Measurements from ENCODE around the gene KRTAP10-12. TPM values are rescaled to one million over a fixed set of nuclear protein-coding genes. Genes with fewer than 3 reads are reported as not detected.
"Not testable (repeated sequence)": the region's sequence is repeated elsewhere in the genome, so short reads cannot be mapped to it uniquely, and the experiment has no call there.

Gene KRTAP10-12, protein sequence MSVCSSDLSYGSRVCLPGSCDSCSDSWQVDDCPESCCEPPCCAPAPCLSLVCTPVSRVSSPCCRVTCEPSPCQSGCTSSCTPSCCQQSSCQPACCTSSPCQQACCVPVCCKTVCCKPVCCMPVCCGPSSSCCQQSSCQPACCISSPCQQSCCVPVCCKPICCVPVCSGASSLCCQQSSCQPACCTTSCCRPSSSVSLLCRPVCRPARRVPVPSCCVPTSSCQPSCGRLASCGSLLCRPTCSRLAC
- total RNA-seq, result not detected

DNA sequence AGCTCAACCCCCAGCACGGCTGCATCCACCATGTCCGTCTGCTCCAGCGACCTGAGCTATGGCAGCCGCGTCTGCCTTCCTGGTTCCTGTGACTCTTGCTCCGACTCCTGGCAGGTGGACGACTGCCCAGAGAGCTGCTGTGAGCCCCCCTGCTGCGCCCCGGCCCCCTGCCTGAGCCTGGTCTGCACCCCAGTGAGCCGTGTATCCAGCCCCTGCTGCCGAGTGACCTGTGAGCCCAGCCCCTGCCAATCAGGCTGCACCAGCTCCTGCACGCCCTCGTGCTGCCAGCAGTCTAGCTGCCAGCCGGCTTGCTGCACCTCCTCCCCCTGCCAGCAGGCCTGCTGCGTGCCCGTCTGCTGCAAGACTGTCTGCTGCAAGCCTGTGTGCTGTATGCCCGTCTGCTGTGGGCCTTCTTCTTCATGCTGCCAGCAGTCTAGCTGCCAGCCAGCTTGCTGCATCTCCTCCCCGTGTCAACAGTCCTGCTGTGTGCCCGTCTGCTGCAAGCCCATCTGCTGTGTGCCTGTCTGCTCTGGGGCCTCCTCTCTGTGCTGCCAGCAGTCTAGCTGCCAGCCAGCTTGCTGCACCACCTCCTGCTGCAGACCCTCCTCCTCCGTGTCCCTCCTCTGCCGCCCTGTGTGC is at the start of gene KRTAP10-12:
Gene KRTAP10-12, plus strand, starts transcription at position 1 of the 639 bp plus-strand sequence. Its CDS starts 30 bp downstream, at position 31.
- not testable (repeated sequence) for DNase-seq

DNA sequence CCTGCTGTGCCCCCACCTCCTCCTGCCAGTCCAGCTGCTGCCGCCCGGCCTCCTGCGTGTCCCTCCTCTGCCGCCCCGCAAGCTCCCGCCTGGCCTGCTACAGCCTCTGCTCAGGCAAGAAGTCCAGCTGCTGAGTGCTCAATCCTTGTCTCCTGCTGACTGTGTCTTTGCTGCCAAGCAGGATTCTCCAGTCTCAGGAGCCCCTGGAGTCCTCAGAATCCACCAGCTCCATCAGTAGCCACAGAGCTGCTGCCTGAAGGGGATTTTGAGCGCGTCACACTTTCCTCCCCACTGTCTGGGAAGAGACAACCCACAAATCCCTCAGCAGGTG is 49.8 kb upstream of the KRTAP10-12 start:
- no peak for DNase-seq

DNA sequence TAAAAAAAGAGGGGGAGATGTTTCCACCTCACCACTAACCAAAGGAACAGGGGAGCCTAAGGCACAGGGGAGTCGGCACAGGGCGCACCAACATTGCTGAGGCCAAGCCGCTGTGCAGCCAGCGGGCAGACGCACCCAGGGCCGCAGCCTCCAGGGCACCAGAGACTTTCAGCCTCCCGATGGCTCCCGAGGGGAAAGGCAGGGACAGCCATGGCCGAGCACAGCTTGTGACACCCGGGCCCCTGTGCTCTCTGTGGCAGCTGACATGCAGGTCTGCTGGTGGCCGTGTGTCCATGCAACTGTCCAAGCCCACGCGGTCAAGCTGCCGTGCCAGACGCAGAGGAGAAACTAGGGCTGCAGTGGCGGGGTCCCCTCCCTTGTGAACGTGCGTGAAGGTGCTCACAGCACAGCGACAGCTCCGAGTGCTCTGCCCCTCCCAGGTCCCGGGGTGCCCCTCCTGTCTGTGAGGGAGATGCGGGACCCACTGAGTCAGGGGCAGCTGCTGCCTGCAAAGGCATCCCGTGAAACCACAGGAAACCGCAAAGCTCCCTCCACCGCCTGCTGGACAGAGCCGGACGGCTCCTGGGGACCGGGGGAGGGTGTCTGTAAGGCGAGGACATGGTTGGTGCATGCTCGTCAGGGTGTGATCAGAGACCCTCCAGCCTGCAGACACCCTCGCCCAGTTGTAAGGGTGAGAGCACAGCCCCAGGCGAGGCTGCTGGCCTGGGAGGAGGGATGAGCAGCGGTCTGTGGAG is 48.2 kb upstream of the KRTAP10-12 start:
- DNase-seq, result no peak

DNA sequence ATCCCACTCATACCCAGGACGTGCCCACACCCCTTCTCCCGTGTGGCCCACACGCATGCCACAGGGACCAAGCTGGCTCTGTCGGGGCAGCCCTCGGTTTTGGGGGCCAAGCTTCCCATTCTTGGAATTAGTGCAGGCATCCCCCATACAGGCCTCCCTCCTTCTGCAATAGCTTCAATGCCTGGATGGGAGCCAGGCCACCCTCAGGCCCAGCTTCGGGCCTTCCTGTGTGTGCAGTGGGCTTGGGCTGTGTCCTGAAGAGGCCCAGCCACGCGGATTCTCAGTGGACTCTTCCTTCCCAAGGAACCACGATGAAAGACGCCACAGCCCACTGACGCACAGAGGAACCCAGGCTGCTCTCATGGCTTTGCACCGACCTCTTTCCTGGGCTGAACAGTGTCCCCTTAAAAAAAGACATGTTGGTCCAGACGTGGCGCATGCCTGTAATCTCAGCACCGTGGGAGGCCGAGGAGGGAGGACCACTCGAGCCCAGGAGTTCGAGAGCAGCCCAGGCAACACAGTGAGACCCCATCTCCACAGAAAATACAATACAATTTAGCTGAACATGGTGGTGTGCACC is 47.4 kb upstream of the KRTAP10-12 start:
- DNase-seq, result no peak

DNA sequence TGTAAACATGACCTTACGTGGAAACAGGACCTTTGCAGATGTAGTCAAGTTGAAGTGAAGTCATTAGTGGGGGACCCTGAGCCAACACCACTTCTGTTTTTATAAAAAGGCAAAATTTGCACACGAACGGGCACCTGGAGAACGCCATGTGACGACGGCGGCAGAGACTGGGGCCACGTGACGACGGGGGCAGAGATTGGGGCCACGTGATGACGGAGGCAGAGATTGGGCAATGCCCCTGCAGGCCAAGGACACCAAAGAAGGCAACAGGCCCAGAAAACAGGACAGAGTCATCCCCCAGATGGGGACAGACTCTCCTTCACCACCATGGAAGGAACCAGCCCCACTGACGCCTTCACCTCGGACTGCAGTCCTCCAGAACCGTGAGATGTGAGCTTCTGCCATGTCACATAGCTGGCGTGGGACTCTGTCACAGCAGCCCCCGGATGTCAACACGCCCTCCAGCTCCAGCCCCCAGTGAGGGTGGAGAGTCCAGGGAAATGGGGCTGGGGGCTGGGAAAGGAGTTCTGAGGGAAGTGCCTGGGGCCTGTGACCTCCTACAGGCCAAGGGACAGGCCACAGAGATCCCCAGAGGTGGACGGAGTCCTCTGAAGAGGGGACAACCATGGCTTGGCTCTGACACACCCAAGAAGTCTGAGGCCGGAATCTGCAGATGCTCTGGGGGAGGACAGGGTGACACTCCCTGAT is 46.6 kb upstream of the KRTAP10-12 start:
- no peak for DNase-seq

DNA sequence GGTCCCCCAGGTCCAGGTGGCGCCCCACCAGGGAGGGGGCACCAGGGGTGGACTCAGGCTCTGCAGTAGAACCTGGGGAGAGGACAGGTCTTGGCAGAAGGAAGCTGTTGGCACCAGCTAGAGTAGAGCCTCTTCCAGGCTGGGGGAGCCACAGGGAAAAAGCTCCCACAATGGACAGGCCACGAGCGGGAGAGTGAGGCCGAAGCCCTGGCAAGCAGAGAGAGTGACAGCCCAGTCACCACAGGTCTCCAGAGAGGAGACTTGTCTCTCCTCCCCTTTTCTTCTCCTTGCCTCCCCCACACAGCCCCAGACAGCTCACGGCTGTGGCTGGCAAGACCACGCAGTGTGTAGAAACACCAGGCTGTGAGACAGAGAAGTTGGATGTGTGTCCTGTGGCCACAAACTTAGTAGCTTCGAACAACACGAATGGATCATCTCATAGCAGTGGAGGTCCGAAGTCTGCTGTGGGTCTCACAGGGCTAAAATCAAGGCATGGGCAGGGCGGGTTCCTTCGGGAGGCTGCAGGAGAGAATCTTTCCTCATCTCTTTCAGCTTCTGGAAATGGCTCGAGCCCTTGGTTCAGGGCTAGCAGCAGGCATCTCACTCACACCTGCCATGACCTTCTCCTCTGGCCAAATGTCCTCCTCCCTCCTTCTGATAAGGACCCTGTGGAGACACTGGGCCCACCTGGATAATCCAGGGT is 45.8 kb upstream of the KRTAP10-12 start:
- no peak for DNase-seq

DNA sequence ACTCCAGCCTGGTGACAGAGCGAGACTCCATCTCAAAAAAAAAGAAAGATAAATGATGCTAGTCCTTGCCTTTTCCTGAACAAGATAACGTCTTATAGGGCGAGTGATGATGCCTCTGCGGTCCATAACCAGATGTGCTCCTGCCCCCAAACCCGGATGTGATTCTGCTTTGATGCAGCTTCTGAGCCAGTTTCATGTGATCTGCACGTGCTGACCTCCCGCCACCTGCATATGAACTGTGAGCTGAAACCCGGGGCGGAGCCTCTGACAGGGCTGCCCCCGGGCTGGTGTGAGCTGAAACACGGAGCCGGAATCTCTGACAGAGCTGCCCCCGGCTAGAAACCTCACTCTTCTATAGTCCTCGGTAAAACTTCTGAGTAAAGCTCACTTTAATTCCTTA is 43.8 kb upstream of the KRTAP10-12 start:
- no peak for DNase-seq

DNA sequence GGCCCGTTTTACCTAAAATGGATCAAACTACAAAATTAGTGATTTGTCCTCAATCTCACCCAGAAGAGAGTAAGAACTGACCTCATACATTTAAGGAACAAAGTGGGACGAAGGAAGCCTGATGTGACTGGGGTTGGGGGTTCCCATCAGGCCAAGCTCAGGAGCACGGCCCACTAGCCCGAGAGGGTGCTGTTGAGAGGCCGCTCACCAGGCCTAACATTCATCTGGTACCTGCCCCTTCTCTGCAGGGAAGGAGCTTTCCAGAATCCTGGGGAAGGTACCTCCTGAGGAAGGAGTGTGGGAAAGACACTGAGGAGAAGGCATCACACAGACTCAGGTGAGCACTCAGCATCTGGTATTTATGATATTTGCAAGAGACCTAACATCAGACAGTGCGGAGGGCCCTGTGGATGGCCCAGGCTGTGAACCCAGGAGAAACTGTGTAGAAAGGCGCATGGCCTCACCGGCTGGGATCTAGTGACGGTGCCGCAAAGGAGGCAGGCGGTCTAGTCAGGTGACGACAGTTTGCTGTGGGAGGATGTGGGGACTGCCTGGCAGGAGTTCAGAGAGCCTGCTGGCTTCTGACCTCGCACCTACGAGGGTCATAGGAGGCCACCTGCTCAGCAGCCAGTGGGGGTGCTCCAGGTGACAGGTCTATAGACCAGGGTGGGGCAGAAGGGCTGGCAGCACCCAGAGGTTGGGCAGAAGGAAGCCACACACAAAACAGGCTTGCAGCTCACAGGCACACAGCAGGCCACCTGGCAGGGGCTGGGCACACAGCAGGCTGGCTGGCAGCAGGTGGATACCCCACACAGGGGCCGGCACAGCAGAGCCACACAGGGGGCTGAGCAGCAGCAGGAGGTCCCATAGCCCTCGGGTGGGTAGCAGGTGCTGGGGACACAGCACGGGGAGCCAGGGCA is 43.1 kb upstream of the KRTAP10-12 start:
- DNase-seq, result no peak

DNA sequence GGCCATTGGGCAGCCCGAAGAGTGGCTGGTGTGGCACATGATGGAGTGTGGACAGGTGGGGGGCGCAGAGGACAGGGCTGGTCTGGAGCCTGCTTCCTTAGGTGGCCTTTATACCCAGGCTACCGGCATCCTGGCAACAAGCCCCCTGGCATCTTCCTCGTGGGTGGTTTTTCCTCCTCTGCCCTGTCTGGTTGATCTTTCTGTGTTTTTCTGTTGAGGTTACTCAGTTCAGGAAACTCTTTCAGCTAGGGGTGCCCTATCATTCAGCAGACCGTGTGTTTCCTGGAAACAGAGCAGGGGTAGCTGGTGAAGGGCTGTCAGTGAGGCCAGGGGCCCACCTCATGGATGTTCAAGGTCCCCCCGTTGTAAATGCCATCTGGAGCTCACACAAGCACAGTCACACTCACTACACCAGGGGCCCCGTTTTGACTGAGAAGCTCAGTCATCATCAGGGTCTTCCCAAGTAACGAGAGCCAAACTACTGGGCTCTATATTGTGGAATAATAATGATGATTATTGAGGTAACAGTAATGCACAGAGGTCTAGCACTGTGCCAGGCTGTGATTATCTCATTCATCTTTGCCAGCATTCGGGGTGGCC is 42.3 kb upstream of the KRTAP10-12 start, which contains the start of gene KRTAP12-4:
Gene KRTAP12-4, minus strand, starts transcription at position 84 of the 600 bp plus-strand sequence. Its CDS starts 45 bp downstream, at position 39.
- no peak for DNase-seq

DNA sequence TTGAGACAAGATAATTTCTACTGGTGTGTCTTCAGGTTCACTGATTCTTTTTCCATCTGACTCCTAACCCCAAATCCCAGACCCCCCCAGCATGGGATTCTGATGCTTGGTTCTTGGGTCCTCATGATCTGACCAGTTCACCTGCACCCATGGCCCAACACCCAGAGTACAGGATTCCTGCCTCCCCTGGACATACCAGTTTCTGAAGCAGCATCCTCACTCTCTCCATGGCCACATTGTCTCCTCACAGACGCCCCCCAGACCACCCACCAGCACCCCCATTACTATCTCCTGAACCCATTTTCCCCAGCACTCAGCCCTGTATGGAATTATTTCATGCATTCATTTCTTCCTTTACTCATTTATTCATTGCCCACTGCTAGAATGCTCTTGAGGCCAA is 40.1 kb upstream of the KRTAP10-12 start:
- DNase-seq, result no peak

DNA sequence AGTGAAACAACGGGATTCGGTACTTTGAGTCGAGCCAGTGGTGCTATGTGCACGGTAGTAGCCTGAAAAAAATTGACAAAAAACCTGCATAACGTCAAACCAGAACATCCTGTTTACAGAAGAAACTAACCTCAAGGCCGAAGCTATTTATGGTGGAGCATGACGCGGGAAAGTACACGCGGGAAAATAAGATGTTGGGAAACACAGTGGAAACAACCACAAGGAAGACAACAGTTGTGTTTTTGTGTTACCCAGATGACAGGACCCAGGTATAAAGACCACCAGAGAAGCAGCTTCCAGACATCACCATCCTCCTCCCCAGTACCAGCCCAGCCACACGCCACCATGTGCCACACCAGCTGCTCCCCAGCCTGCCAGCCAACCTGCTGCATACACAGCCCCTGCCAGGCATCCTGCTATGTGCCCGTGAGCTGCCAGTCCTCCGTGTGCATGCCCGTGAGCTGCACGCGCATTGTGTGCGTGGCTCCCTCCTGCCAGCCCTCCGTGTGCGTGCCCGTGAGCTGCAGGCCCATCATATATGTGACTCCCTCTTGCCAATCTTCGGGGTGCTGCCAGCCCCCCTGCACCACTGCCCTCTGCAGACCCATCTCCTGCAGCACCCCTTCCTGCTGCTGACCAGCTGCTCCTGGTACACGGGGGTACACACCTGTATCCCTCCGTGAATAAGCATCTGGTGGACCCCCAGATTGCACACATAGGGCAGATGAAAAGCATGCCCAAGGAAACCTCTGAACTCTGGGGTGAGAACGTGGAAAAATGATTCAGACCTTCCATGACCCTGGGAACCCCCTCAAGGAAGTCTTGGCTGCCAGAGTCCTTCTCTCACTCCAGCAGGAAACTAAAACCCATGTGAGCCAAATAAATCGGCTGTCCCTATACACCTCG is 39.1 kb upstream of the KRTAP10-12 start, which contains the start of gene KRTAP12-3:
Gene KRTAP12-3, plus strand, starts transcription at position 298 of the 906 bp plus-strand sequence. Its CDS starts 48 bp downstream, at position 346.
- DNase-seq, result no peak

DNA sequence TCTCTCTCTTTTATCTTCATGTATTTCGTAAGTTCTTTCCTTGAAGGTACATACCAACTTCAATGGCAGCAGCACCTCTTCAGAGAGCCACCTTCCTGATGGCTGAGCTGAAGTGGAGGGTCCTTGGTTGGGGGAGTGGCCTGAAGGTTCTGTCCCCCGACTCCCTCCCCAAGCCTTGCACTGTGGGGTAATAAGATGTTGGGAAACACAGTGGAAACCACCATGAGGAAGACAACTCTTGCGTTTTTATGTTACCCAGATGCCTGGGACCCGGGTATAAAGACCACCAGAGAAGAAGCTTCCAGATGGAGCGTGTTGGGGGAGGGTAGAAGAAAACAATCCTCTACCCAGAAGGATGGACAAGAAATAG is 38.4 kb upstream of the KRTAP10-12 start:
- DNase-seq, result no peak

DNA sequence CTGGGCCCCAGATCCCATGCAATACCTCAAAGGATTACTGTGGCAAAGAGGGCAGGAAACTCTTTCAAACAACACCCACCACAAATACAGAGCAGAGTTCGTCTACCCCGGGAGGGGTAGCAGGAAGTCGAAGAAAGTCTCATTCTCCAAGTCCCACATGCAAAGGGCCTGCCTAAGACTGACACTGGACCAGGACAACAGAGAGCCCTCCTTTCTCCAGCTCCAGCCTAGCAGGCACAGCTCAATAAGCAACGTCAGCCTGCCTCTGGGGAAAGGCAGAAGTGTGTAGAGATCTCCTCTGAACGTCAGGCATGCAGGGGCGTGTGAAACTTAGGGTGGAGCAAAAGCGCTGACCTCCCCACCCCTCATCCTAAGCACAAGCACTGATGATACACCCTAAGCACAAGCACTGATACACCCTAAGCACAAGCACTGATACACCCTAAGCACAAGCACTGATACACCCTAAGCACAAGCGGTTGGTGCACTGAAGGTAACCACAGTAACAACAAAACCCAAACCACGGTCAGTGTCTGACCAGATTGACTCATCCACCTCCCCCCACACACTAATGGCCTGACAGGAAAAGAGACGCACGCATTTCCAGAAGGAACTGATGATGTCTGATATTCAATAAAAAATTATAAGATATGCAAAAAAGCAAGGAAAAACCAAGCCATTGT is 37.9 kb upstream of the KRTAP10-12 start:
- no peak for DNase-seq

DNA sequence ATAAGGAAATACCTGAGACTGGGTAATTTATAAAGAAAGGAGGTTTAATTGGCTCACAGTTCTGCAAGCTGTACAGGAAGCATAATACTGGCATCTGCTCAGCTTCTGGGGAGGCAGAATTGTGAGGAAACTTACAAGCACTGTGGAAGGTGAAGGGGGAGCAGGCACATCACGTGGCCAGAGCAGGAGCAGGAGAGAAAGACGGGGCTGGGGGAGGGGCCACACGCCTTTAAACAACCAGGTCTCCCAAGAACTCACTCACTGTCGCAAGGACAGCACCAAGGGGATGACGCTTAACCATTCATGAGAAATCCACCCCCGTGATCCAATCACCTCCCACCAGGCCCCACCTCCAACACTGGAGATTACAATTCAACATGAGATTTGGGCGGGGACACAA is 35.4 kb upstream of the KRTAP10-12 start:
- not testable (repeated sequence) for DNase-seq

DNA sequence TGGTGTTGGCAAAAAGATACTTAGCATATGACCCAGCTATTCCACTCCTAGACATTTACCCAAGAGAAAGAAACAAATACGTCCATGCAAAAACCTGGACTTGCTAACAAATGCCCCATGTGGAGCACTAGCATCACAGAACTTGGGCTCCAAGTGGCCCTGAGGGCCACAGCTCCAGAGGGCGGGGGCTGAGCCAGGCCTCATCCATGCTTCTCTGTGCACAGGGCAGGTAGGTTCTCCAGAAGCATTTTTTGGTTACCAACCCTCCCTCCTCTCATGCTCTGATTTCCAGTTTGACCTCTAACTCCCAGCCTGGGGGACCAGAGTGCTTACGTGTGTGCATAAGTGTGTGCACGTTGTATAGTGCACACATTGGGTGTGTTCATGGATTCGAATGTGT is 32.3 kb upstream of the KRTAP10-12 start:
- no peak for DNase-seq

DNA sequence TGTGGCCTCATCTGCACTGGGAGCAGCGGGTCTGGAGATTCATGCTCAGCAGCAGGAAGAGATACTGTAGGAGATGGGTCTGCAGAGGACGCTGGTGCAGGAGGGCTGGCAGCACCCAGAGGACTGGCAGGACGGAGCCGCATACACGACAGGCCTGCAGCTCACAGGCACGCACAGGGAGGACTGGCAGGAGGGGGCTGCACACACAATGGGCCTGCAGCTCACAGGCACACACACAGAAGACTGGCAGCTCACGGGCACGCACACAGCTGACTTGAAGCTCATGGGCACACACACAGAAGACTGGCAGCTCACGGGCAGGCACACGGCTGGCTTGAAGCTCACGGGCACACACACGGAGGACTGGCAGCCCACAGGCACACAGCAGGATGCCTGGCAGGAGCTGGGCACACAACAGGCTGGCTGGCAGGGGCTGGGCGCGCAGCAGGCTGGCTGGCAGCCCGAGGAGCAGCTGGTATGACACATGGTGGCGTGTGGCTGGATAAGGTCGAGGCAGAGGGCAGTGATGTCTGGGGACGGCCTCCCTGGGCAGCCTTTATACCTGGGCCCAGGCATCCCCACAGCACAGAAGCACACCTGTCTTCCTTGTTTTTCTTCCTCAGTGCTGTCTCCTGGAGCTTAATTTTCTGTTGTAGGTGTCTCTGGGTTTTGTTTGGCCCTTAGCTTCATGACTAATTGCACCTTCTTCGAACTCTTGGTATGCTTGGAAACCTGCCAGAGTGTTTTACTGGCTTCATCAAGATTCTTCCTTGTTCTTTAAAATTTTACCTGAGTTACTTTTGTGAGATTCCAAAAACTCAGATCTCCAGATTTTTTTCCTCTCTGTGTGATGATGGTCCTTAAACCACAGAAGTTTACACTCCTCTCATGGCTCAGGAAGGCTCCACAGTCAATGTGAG is 30.3 kb upstream of the KRTAP10-12 start, which contains the start of gene KRTAP12-2:
Gene KRTAP12-2, minus strand, starts transcription at position 527 of the 920 bp plus-strand sequence. Its CDS starts 41 bp downstream, at position 486.
- no peak for DNase-seq

DNA sequence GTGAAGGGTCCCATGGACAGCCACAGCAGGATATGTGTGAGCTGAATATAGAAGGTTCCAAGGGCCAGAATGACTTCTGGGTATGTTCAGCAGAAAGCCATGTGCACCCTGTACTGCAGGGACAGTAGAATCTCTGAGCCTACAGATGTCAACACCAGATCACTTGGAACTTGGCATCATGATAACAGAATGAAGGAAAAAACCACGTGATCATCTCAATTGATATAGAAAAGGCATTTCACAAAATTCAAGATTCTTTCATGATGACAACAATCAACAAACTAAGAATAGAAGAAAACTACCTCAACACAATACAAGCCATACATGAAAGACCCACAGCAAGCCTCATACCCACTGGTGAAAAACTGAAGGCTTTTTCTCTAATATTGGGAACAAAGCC is 29.4 kb upstream of the KRTAP10-12 start:
- DNase-seq, result no peak

Data from skin of body (tissue), 2 donors.